ENCODE data around the gene ADAMTS2. TPM values are rescaled to one million over a fixed set of nuclear protein-coding genes. Genes with fewer than 3 reads are reported as not detected.

The ADAMTS2 gene
- total and polyA plus RNA-seq, 2 of the 8 experiments (the other 6 are each of a cell fraction or from before 2014, with no cell fraction given), result 6.6 to 7.3 TPM

DNA sequence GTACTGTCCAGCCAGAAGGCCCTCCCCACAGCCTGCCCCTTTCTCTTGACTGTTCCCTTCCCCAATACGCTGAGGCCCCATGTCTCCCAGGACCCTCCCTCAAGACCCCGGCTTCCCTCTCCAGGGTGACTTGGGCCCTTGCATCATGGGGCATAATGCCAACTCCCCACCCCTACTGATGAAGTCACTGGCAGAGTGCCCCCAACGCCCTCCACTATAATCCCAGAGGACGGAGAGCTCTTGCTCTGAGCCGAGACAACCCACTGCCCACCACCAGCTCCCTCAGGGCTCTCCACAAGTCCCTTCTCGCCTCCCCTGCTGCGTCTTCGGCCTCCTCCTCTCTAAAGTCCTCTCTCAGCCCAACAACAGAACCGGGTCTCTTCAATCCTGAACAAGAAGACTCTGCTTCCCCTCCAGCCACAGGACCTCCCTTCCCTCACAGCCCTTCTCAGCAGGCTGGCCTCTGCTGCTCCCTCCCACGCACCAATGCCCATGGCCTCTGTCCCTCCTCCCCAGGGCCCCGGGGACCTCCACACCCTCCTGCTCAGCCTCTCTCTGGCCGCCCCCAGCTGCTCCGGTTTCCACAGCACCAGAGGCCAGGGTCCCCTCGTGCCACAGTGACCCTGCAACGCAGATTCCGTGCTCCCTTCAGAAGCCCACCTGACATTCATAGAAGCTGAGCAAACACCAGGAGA lies 47.6 kb downstream of the ADAMTS2 start (continued):
- TF ChIP-seq KDM1A (IDR thresholded peaks at IDR 0.05; ENCODE audit: borderline replicate concordance, low read length) (no peak), SIX5 (IDR thresholded peaks at IDR 0.05; ENCODE audit: low read depth, low read length) (no peak), CTBP2 (IDR thresholded peaks at IDR 0.05; ENCODE audit: borderline replicate concordance, insufficient read depth, insufficient read length, low read length) (no peak), PHF8 (conservative IDR thresholded peaks at IDR 0.05; ENCODE audit: low read depth, low read length) (no peak), CHD1 (IDR thresholded peaks at IDR 0.05; ENCODE audit: low read depth, low read length) (no peak), TAF1 (IDR thresholded peaks at IDR 0.05; ENCODE audit: low read depth, low read length) (no peak), SRF (IDR thresholded peaks at IDR 0.05; ENCODE audit: low read depth, low read length) (no peak), SP1 (IDR thresholded peaks at IDR 0.05; ENCODE audit: low read depth, low read length) (no peak)
